Neuronal stem cell (in vitro differentiated cells): ENCODE results near the gene VMO1.
A peak's percentile ranks its signal among the peaks of the same experiment; 100 is the strongest.

Experiments
- DNase-seq: peaks from one replicate; pipeline ENCODE4 v3.0.0-alpha.2; 2013; ENCODE audit warnings: low spot score
- H2AFZ ChIP-seq: one replicate; pipeline ENCODE4 v1.6.1; 2013; ENCODE audit warnings: mild to moderate bottlenecking, low read length, inconsistent platforms
- H2AK5ac ChIP-seq: 2 replicates; pipeline ENCODE4 v1.6.1; 2013; ENCODE audit warnings: low read depth, mild to moderate bottlenecking, inconsistent platforms, low read length, moderate library complexity, mixed read lengths
- H2BK120ac ChIP-seq: 2 replicates; pipeline ENCODE4 v1.6.1; 2013; ENCODE audit warnings: low read depth, mild to moderate bottlenecking, inconsistent platforms, low read length, moderate library complexity, mixed read lengths
- H2BK12ac ChIP-seq: one replicate; pipeline ENCODE4 v1.6.1; 2013; ENCODE audit warnings: low read length, inconsistent platforms
- H2BK15ac ChIP-seq: 2 replicates; pipeline ENCODE4 v1.6.1; 2013; ENCODE audit warnings: mild to moderate bottlenecking, low read length, inconsistent platforms, mixed read lengths
- H2BK5ac ChIP-seq: one replicate; pipeline ENCODE4 v1.6.1; 2013; ENCODE audit warnings: inconsistent platforms, mild to moderate bottlenecking, low read length, moderate library complexity
- H3K14ac ChIP-seq: one replicate; pipeline ENCODE4 v1.6.1; 2013; ENCODE audit warnings: low read length, inconsistent platforms
- H3K18ac ChIP-seq: 2 replicates; pipeline ENCODE4 v1.6.1; 2013; ENCODE audit warnings: low read length, inconsistent platforms
- H3K23ac ChIP-seq: 2 replicates; pipeline ENCODE4 v1.6.1; 2013; ENCODE audit warnings: low read depth, mild to moderate bottlenecking, mixed read lengths, low read length, inconsistent platforms; ENCODE audit not compliant: poor library complexity
- H3K27ac ChIP-seq: replicated peaks from 3 replicates; pipeline ENCODE4 v1.5.1; 2013; ENCODE audit warnings: low read length, inconsistent platforms
- H3K27me3 ChIP-seq, 3 experiments: 2 replicates each; pipeline ENCODE4 v1.6.1; 2013; ENCODE audit warnings: low read length in 3 of 3, mild to moderate bottlenecking in 2 of 3, inconsistent platforms in 1 of 3, low read depth in 1 of 3, mixed read lengths in 1 of 3, moderate library complexity in 1 of 3; ENCODE audit not compliant: control insufficient read depth in 3 of 3, insufficient read depth in 3 of 3
- H3K36me3 ChIP-seq, 2 donors: replicated peaks in 1 of 2; 2 replicates each; pipeline ENCODE4 v1.6.1; 2013; ENCODE audit warnings: low read length in 2 of 2; ENCODE audit not compliant: control insufficient read depth in 2 of 2, insufficient read depth in 2 of 2
- H3K4ac ChIP-seq: 2 replicates; pipeline ENCODE4 v1.6.1; 2013; ENCODE audit warnings: inconsistent platforms, mild to moderate bottlenecking, low read length, moderate library complexity
- H3K4me1 ChIP-seq, 2 donors: 1 replicate in 1 of 2; 2 replicates in 1 of 2; pipeline ENCODE4 v1.6.1; 2013; ENCODE audit warnings: low read length in 2 of 2, low read depth in 1 of 2; ENCODE audit not compliant: control insufficient read depth in 2 of 2, insufficient read depth in 1 of 2
- H3K4me2 ChIP-seq: one replicate; pipeline ENCODE4 v1.6.1; 2013; ENCODE audit warnings: mild to moderate bottlenecking, low read length, inconsistent platforms; ENCODE audit not compliant: insufficient read depth, poor library complexity, severe bottlenecking
- H3K4me3 ChIP-seq, 2 donors: 2 replicates each; pipeline ENCODE4 v1.5.1; 2013; ENCODE audit warnings: low read length in 2 of 2, mild to moderate bottlenecking in 2 of 2, inconsistent platforms in 1 of 2, moderate library complexity in 1 of 2
- H3K79me1 ChIP-seq: one replicate; pipeline ENCODE4 v1.6.1; 2013; ENCODE audit warnings: low read depth, mild to moderate bottlenecking, inconsistent platforms, low read length, moderate library complexity
- H3K9ac ChIP-seq: one replicate; pipeline ENCODE4 v1.6.1; 2013; ENCODE audit warnings: mild to moderate bottlenecking, low read depth, low read length, inconsistent platforms; ENCODE audit not compliant: poor library complexity
- H3K9me3 ChIP-seq, 2 donors: replicated peaks in 1 of 2; 2 replicates each; pipeline versions ENCODE3 to v1.6.1; 2013; ENCODE audit warnings: low read length in 2 of 2, mild to moderate bottlenecking in 2 of 2, inconsistent platforms in 1 of 2, low read depth in 1 of 2, mixed read lengths in 1 of 2, moderate library complexity in 1 of 2; ENCODE audit not compliant: control insufficient read depth in 2 of 2, insufficient read depth in 1 of 2
- H4K8ac ChIP-seq: one replicate; pipeline ENCODE4 v1.6.1; 2013; ENCODE audit warnings: low read depth, mild to moderate bottlenecking, inconsistent platforms, low read length, moderate library complexity
- H4K91ac ChIP-seq: one replicate; pipeline ENCODE4 v1.6.1; 2013; ENCODE audit warnings: low read length, low read depth, mild to moderate bottlenecking, inconsistent platforms; ENCODE audit not compliant: poor library complexity
- WGBS, 2 donors: extraction: QIAGEN DNeasy Blood & Tissue Kit; methylation state at CpG; one replicate each; pipeline ENCODE4 v1.1.7; 2013; ENCODE audit warnings: missing lambda C conversion rate in 2 of 2, mixed read lengths in 1 of 2; ENCODE audit not compliant: insufficient read length in 2 of 2, insufficient replicate concordance in 1 of 2; ENCODE audit errors: extremely low coverage in 2 of 2; 5-methylcytosine and 5-hydroxymethylcytosine counted together

Gene VMO1

DNA sequence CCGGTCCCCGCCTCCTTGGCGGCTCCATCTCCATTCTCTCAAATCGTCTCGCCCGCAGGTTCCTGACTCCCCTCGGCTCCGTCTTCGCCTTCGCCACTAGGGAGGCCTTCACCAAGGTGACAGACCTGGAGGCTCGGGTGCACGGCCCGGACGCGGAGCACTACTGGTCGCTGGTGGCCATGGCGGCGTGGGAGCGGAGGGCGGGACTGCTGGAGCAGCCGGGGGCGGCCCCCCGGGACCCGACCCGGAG is 3.5 kb upstream of the VMO1 start:
- H3K4ac ChIP-seq, result peak overlapping the region; percentile 53
- peak overlapping the region; percentile 97 for H3K14ac ChIP-seq
- peak overlapping the region; percentile 93 for H2AK5ac ChIP-seq
- WGBS, 2 donors, result no CpG with 5 or more reads among the region's 25 CpGs
- H3K18ac ChIP-seq, result peak overlapping the region; percentile 100
- H2AFZ ChIP-seq, result peak overlapping the region; percentile 96
- H2BK120ac ChIP-seq, result no peak overlapping the region
- H3K4me2 ChIP-seq, result peak overlapping the region; percentile 98
- no peak overlapping the region for H4K8ac ChIP-seq
- no peak for DNase-seq
- H3K23ac ChIP-seq, result peak overlapping the region; percentile 85
- H3K27me3 ChIP-seq, result peaks cover 0 to 14% (median 4%) of the 10 kb centered on the region in 3 experiments
- H3K79me1 ChIP-seq, result peaks cover 2% of the 10 kb centered on the region
- H2BK15ac ChIP-seq, result peak overlapping the region; percentile 49
- H3K27ac ChIP-seq, result peak overlapping the region; percentile 75
- peak overlapping the region; percentile 91 for H3K9ac ChIP-seq
- H3K4me1 ChIP-seq, result peaks cover 4 to 12% of the 10 kb centered on the region in 2 donors
- no peak overlapping the region for H4K91ac ChIP-seq
- no peaks in the 10 kb centered on the region for H3K9me3 ChIP-seq
- peak overlapping the region; percentile 75 for H2BK5ac ChIP-seq
- H3K4me3 ChIP-seq, result peak overlapping the region; percentile 47 to 90
- peak overlapping the region; percentile 84 for H2BK12ac ChIP-seq
- H3K36me3 ChIP-seq, result no peaks in the 10 kb centered on the region

DNA sequence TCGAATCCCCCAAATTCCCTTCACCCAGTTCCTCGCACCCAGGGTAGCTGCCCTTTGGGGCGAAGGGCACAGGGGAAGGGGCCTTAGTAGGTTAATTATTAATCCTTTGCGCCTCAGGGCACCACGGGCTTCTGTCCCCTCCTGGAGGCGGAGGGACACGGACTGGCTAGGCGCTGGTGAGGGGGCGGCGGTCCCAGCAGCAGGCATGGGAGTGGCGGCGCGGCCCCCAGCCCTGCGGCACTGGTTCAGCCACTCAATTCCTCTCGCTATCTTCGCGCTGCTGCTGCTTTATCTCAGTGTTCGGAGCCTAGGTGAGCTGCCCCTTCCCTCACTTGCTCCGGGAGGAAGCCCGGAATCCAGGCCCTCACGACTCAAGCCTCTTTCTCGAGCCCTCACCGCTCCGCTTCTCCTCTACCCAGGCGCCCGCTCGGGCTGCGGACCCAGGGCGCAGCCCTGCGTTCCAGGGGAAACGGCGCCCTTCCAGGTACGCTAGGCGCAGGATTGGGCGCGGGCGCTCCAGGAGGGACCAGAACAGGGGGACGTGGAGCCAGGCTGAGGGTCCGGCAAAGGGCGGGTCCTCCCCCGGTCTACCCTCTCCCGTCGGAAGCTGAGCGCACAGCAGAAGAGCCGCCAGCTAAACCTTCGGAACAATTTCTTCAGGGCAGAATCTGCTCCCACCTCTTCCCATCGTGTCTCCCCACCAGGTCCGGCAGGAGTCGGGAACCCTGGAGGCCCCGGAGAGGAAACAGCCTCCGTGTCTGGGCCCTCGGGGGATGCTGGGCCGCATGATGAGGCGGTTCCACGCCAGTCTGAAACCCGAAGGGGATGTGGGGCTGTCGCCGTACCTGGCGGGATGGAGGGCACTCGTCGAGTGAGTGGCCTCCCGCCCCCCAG is 2.9 kb upstream of the VMO1 start, which contains the start of gene GLTPD2:
Gene GLTPD2, plus strand, starts transcription at position 158 of the 894 bp plus-strand sequence. Its CDS starts 48 bp downstream, at position 206.
- Histone ChIP-seq H3K79me1 (peaks cover 2% of the 10 kb centered on the region), H3K36me3 (no peaks in the 10 kb centered on the region), H4K91ac (no peak within 1 kb of the TSS), H2AFZ (peak within 1 kb of the TSS; percentile 96), H3K9me3 (no peaks in the 10 kb centered on the region), H3K4me1 (peaks cover 4 to 12% of the 10 kb centered on the region in 2 donors), H3K14ac (peak within 1 kb of the TSS; percentile 97), H2AK5ac (peak within 1 kb of the TSS; percentile 93), H3K9ac (peak within 1 kb of the TSS; percentile 91), H2BK15ac (peak within 1 kb of the TSS; percentile 49), H3K18ac (peak within 1 kb of the TSS; percentile 100), H3K4me2 (peak within 1 kb of the TSS; percentile 98), H3K4me3 (peak within 1 kb of the TSS; percentile 47 to 90), H3K4ac (peak within 1 kb of the TSS; percentile 53), H3K27me3 (peaks cover 0 to 14% (median 4%) of the 10 kb centered on the region in 3 experiments), H2BK12ac (peak within 1 kb of the TSS; percentile 84), H2BK5ac (peak within 1 kb of the TSS; percentile 75), H3K23ac (peak within 1 kb of the TSS; percentile 85), H2BK120ac (no peak within 1 kb of the TSS), H4K8ac (no peak within 1 kb of the TSS), H3K27ac (peak within 1 kb of the TSS; percentile 75)
- DNase-seq, result peak; percentile 29
- WGBS, 2 donors, result no CpG with 5 or more reads among the region's 62 CpGs

DNA sequence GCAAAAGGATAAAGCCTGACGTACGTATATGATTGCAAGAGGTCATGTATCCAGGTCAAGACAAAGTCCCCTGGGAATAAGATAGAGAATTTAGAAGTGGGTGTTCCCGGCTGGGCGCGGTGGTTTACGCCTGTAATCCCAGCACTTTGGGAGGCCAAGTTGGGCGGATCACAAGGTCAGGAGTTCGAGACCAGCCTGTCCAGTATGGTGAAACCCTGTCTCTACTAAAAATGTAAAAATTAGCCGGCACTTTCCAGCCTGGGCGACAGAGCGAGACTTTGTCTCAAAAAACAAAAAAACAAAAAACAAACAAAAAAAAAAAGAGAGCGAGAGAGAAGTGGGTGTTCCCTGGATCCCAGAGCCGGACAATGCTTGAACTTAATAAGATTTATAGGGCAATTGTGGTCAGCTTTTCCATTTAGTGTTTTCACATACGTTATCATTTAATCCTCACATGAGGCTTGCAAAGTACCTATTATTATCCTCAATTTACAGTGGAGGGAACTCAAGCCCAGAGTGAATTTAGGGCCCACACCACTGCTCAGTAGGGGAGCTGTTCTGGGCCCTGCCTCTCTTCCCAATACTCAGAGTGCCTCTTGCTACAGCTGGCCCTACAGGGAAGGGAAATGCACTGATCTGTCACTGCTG is 2.1 kb upstream of the VMO1 start:
- Histone ChIP-seq H3K79me1 (peaks cover 2% of the 10 kb centered on the region), H4K8ac (no peak overlapping the region), H4K91ac (no peak overlapping the region), H3K4ac (no peak overlapping the region), H3K9ac (no peak overlapping the region), H2BK15ac (no peak overlapping the region), H2BK120ac (no peak overlapping the region), H3K4me1 (peaks cover 4 to 12% of the 10 kb centered on the region in 2 donors), H3K4me3 (peak overlapping the region in 1 of 2 donors; percentile 90), H3K18ac (peak overlapping the region; percentile 2), H3K14ac (no peak overlapping the region), H3K27ac (no peak overlapping the region), H3K36me3 (no peaks in the 10 kb centered on the region), H3K4me2 (peak overlapping the region; percentile 98), H2BK12ac (no peak overlapping the region), H3K27me3 (peaks cover 0 to 14% (median 4%) of the 10 kb centered on the region in 3 experiments), H2AFZ (no peak overlapping the region), H2AK5ac (no peak overlapping the region), H2BK5ac (no peak overlapping the region), H3K23ac (peak overlapping the region; percentile 53), H3K9me3 (no peaks in the 10 kb centered on the region)
- WGBS, 2 donors, result no CpG with 5 or more reads among the region's 14 CpGs
- no peak for DNase-seq

DNA sequence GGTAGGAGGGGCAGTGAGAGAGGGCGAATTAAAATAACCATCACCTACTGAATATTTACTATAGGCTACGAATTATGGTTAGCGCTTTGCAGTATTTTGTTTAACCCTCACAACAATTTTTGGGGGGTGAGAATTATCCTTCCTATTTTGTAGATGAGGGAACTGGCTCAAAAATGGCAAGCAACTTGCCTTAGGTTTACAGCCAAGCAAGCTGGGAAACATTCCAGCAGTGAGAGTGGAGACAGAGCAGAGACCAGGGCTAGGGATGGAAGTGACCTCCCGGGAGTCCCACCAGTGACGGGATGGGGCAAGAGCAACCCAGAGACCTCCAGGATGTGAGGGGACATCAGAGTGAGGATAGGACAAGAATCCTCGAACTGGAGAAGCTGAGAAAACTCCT is 352 bp upstream of the VMO1 start:
- no peak overlapping the region for H3K4ac ChIP-seq
- H3K14ac ChIP-seq, result no peak overlapping the region
- H3K9ac ChIP-seq, result no peak overlapping the region
- peaks cover 4 to 12% of the 10 kb centered on the region in 2 donors for H3K4me1 ChIP-seq
- H2AK5ac ChIP-seq, result no peak overlapping the region
- no peak overlapping the region for H2BK15ac ChIP-seq
- H4K91ac ChIP-seq, result no peak overlapping the region
- H3K27ac ChIP-seq, result no peak overlapping the region
- no peak for DNase-seq
- H2BK5ac ChIP-seq, result no peak overlapping the region
- no peak overlapping the region for H3K4me3 ChIP-seq
- H3K36me3 ChIP-seq, result no peaks in the 10 kb centered on the region
- no peaks in the 10 kb centered on the region for H3K9me3 ChIP-seq
- H3K4me2 ChIP-seq, result no peak overlapping the region
- H3K23ac ChIP-seq, result no peak overlapping the region
- no peak overlapping the region for H2BK120ac ChIP-seq
- no CpG with 5 or more reads among the region's 6 CpGs for WGBS, 2 donors
- H2AFZ ChIP-seq, result no peak overlapping the region
- no peak overlapping the region for H4K8ac ChIP-seq
- no peak overlapping the region for H3K18ac ChIP-seq
- peaks cover 0 to 14% (median 4%) of the 10 kb centered on the region in 3 experiments for H3K27me3 ChIP-seq
- H3K79me1 ChIP-seq, result peaks cover 2% of the 10 kb centered on the region
- H2BK12ac ChIP-seq, result no peak overlapping the region
